A673 (cell line): Measurements from ENCODE around the gene LIF.

Source experiments
- EZH2 ChIP-seq: fragments of 200-600 bp; sonication (generic); IDR thresholded peaks from 2 replicates; pipeline ENCODE4 v1.6.1; 2017; ENCODE audit warnings: borderline replicate concordance, low read depth, mild to moderate bottlenecking, mixed read lengths, antibody characterized with exemption, low read length; ENCODE audit not compliant: poor library complexity, severe bottlenecking
- TF ChIP-seq, protein P1 (sequence below): fragments of 300-800, 200-600 bp; sonication (generic); conservative IDR thresholded peaks from 2 replicates; pipeline ENCODE4 v1.5.1; 2017; ENCODE audit warnings: low read depth, mild to moderate bottlenecking, antibody characterized with exemption, low read length, moderate library complexity, mixed read lengths

- no peak for TF ChIP-seq EZH2
- TF ChIP-seq, protein P1, sequence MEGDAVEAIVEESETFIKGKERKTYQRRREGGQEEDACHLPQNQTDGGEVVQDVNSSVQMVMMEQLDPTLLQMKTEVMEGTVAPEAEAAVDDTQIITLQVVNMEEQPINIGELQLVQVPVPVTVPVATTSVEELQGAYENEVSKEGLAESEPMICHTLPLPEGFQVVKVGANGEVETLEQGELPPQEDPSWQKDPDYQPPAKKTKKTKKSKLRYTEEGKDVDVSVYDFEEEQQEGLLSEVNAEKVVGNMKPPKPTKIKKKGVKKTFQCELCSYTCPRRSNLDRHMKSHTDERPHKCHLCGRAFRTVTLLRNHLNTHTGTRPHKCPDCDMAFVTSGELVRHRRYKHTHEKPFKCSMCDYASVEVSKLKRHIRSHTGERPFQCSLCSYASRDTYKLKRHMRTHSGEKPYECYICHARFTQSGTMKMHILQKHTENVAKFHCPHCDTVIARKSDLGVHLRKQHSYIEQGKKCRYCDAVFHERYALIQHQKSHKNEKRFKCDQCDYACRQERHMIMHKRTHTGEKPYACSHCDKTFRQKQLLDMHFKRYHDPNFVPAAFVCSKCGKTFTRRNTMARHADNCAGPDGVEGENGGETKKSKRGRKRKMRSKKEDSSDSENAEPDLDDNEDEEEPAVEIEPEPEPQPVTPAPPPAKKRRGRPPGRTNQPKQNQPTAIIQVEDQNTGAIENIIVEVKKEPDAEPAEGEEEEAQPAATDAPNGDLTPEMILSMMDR, result no peak
These were observed 41.1 kb downstream of the LIF start for GRCh38 chr22:30205281-30206115.
